Measurements from ENCODE around the gene ACOT8. TPM values are rescaled to one million over a fixed set of nuclear protein-coding genes. Genes with fewer than 3 reads are reported as not detected.

ACOT8 gene
- total and polyA plus RNA-seq, 2 of the 8 experiments (the other 6 are each of a cell fraction or from before 2014, with no cell fraction given): 37.6 to 88.8 TPM

- no peak overlapping the region for H3K9ac ChIP-seq (replicated peaks in 1 of 4; ENCODE audit: extremely low read depth in 1 of 4, low read depth in 3 of 4, low read length in 3 of 4)
- 92% methylated on average over 5 of the region's 5 CpGs; no CpG with 5 or more reads in 1 of the 2 experiments for WGBS, 2 experiments (ENCODE audit: extremely low coverage in 1 of 2, insufficient coverage in 1 of 2, insufficient read length in 1 of 2, insufficient replicate concordance in 2 of 2, low coverage in 1 of 2, low lambda C conversion rate in 2 of 2, missing lambda C conversion rate in 1 of 2)
- H3K18ac ChIP-seq (ENCODE audit: extremely low read depth, low read length): no peak overlapping the region
- H3K27ac ChIP-seq (ENCODE audit: low read depth, low read length): no peak overlapping the region
- H3K4me1 ChIP-seq (replicated peaks in 1 of 4; ENCODE audit: control insufficient read depth in 3 of 4, insufficient read depth in 4 of 4, low read length in 3 of 4): no peaks in the 10 kb centered on the region
- H3K79me2 ChIP-seq (ENCODE audit: control insufficient read depth in 1 of 2, insufficient read depth in 2 of 2, low read length in 2 of 2): no peaks in the 10 kb centered on the region
- H3K36me3 ChIP-seq (ENCODE audit: control insufficient read depth in 2 of 4, insufficient read depth in 4 of 4, low read length in 3 of 4): no peaks in the 10 kb centered on the region; a peak in 1 of 8 replicates
- no peaks in the 10 kb centered on the region for H4K20me1 ChIP-seq (replicated peaks in 1 of 2; ENCODE audit: control insufficient read depth in 1 of 2, insufficient read depth in 2 of 2, low read length in 2 of 2)
- H3K14ac ChIP-seq (ENCODE audit: insufficient read length): no peak overlapping the region
- no peak overlapping the region for H4K91ac ChIP-seq (replicated peaks; ENCODE audit: insufficient read length, low read length)
- H2BK12ac ChIP-seq (ENCODE audit: low read depth, low read length): no peak overlapping the region
- FAIRE-seq (no peak), DNase-seq (ENCODE audit: low read depth in 1 of 2, low spot score in 2 of 2) (no peak)
- H3K4me2 ChIP-seq (ENCODE audit: insufficient read depth in 1 of 2, low read depth in 2 of 2, low read length in 2 of 2): no peak overlapping the region
- ChIA-PET POLR2A (ENCODE audit: partially characterized antibody) (interaction anchor here (0.9 to 8.1 kb wide), 4 partner anchors 8 to 24 kb away, joined by 3 to 39 read pairs (median 4); partner anchors contain the start of genes NEURL2 and ZSWIM1), CTCF (ENCODE audit: partially characterized antibody) (interaction anchor here (1.2 to 1.3 kb wide), 3 partner anchors 22 to 92 kb away, joined by 3 read pairs; no protein-coding TSS in a partner anchor)
- no peak overlapping the region for H2BK120ac ChIP-seq (replicated peaks; ENCODE audit: low read depth, low read length)
- no peak overlapping the region for H3K23ac ChIP-seq (ENCODE audit: insufficient read length)
- H4K8ac ChIP-seq (ENCODE audit: extremely low read depth, insufficient read depth, low read length): no peak overlapping the region
- no peaks in the 10 kb centered on the region for H3K79me1 ChIP-seq (ENCODE audit: low read depth, low read length)
- H4K5ac ChIP-seq (ENCODE audit: insufficient read length, low read depth, low read length): no peak overlapping the region
- H2AFZ ChIP-seq (ENCODE audit: low read length): no peak overlapping the region
- no peak overlapping the region for H3K56ac ChIP-seq (replicated peaks; ENCODE audit: insufficient read length, low read depth, low read length)
- H3K4ac ChIP-seq (replicated peaks; ENCODE audit: insufficient read length, low read depth, low read length): no peak overlapping the region
- H2BK15ac ChIP-seq (ENCODE audit: low read length): no peak overlapping the region
- H2BK20ac ChIP-seq (ENCODE audit: low read length): no peak overlapping the region
- no peak overlapping the region for H3K4me3 ChIP-seq (ENCODE audit: extremely low read depth in 1 of 4, insufficient read depth in 2 of 4, low read depth in 3 of 4, low read length in 4 of 4)
- H2BK5ac ChIP-seq (ENCODE audit: low read depth, low read length): no peak overlapping the region
- no peaks in the 10 kb centered on the region for H3K23me2 ChIP-seq (ENCODE audit: low read depth, low read length)
- H2AK5ac ChIP-seq (ENCODE audit: low read depth, low read length): no peak overlapping the region
- H3K27me3 ChIP-seq (replicated peaks in 1 of 4; ENCODE audit: control insufficient read depth in 3 of 4, extremely low read depth in 1 of 4, insufficient read depth in 3 of 4, low read length in 3 of 4): no peaks in the 10 kb centered on the region
- no peaks in the 10 kb centered on the region for H3K9me3 ChIP-seq (ENCODE audit: insufficient read depth in 2 of 2, low read depth in 1 of 2, low read length in 1 of 2)
- TF ChIP-seq EGR1 (IDR thresholded peaks at IDR 0.05; ENCODE audit: borderline replicate concordance, low read depth, low read length) (no peak), BCL11A (IDR thresholded peaks at IDR 0.05; ENCODE audit: low read depth in 2 of 2, low read length in 2 of 2) (no peak), RFX5 (IDR thresholded peaks at IDR 0.05; ENCODE audit: borderline replicate concordance, low read depth, low read length) (no peak), GABPA (IDR thresholded peaks at IDR 0.05; ENCODE audit: borderline replicate concordance, insufficient read depth, low read length) (no peak), TBP (IDR thresholded peaks at IDR 0.05; ENCODE audit: low read depth, low read length) (no peak), POU5F1 (IDR thresholded peaks at IDR 0.05; ENCODE audit: low read depth, low read length) (no peak), E2F6 (IDR thresholded peaks at IDR 0.05) (no peak), FOSL1 (IDR thresholded peaks at IDR 0.05; ENCODE audit: insufficient read depth, low read depth, low read length) (no peak), TAF1 (IDR thresholded peaks at IDR 0.05; ENCODE audit: low read depth, low read length) (no peak), SIN3A (conservative IDR thresholded peaks at IDR 0.05 in 1 of 2, IDR thresholded peaks at IDR 0.05 in 1 of 2; ENCODE audit: low read depth in 1 of 2, low read length in 2 of 2) (no peak), TEAD4 (IDR thresholded peaks at IDR 0.05; ENCODE audit: low read depth, low read length) (no peak), USF2 (IDR thresholded peaks at IDR 0.05; ENCODE audit: low read length) (no peak)
Observed at GRCh38 chr20:45866454-45866853, 9.3 kb upstream of the ACOT8 start.

Measured in H1 (cell line).